ENCODE results near the gene CLN6.
"Not testable (repeated sequence)": the region's sequence is repeated elsewhere in the genome, so short reads cannot be mapped to it uniquely, and the experiment has no call there.

Gene CLN6

DNA sequence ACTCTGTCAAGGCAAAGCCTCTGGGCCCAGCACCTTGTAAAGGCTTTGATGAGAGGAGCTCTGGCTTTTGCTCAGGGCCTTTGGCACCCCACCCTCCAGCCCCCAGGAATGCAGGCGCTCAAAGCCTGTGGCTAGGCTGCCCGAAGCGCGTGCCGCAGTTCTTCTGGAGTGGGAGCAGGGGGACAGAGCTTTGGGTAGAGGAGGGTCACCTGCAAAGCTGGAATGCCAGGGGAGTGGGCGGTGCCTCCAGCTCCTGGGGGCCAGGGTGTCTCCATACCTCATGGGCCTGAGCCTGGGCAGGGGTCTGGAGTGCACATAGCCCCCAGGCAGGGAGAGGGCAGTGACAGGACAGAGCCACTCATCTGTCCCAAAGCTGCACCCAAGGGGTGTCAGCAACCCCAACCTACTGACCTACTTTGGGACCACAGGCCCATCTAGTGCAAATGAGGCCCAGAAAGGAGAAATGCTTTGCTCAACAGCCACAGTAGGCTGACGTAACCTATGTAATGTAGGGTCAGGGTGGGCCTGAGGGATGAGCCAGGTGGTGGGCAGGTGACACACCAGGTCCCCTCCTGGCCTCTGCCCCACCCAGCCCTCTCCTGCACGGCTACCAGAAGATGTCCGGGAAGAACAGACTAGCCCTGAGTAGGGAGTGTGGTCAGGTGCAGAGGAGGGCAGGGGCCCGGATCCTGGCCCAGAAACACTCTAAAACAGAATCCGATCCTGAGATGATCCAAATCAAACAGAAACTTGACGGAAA, 22.2 kb downstream of the CLN6 start:
- no peak for DNase-seq (ENCODE audit: low read depth in 2 of 2)

DNA sequence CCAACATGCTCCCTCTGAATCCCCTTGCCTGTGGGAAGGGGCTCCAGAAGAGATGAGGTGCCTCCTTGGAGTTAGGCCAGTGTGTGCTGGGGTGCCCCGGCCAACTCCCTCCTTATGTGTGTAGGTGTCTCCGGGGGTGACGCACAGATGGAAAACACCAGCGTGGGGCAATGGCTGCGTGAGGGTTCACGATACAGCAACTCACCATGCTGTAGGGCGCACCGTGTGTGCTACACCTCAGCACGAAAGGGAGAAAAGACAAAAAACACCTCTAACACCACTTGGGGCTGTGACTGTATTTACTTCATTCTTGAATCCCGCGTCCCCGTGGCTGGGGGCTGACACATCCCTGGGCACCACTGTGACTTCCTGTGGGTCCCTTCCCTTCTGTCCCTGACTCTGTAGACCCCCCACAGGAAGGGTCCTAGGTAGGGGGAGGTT, 22.8 kb downstream of the CLN6 start:
- no peak for DNase-seq (ENCODE audit: low read depth in 2 of 2)

GRCh38 chr15:68205954-68206539, 23.5 kb downstream of the CLN6 start:
- DNase-seq (ENCODE audit: low read depth in 2 of 2), result no peak

- no peak for DNase-seq (ENCODE audit: low read depth in 2 of 2)
These were observed 24.0 kb downstream of the CLN6 start for GRCh38 chr15:68205558-68205944.

- no peak for DNase-seq (ENCODE audit: low read depth in 2 of 2)
These were observed 24.6 kb downstream of the CLN6 start, which contains the start of gene CALML4 for GRCh38 chr15:68204776-68205557. Gene CALML4, minus strand, starts transcription at chr15:68205332. Its CDS starts 85 bp downstream, at chr15:68205247.

DNA sequence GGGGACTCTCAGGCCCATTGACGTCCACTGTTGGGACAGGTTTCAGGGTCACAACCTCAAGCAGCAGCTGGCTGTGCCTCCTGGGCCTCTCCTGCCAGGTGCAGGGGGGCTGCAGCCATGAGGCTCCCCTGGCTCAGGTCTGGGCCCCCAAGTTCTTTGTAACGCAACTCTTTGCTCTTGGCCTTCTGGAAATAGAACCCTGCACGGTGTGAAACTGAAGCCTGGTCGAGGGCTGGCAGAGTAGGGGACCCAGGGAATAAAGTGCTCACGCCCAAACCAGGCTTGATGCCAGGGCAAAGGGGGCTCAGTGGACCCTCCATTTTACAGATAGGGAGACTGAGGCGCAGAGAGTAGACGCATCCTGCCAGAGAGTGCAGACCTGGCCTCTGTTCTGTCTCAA, 25.2 kb downstream of the CLN6 start:
- no peak for DNase-seq (ENCODE audit: low read depth in 2 of 2)

GRCh38 chr15:68203956-68204355, 25.6 kb downstream of the CLN6 start:
- no peak for DNase-seq (ENCODE audit: low read depth in 2 of 2)

DNA sequence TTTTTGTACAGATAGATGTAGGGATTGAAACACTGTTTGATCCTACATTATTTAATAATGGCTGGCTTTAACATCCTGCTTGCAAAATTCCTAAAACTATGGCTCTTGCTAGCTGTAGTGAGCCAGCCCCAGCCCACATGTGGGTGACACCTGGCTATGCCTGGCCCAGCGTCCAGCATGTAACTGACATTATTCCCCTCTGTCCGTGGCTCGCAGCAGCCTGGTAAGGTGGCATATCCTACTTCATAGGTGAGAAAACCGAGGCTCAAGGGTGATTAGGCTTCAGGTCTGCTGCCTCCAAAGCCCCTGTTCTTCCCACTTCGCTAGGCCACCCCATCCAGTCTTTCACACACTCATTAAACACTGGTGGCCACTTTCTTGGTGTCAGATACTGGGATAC, 26.0 kb downstream of the CLN6 start:
- DNase-seq (ENCODE audit: low read depth in 2 of 2), result no peak

- not testable (repeated sequence) for DNase-seq (ENCODE audit: low read depth in 2 of 2)
These were observed 26.5 kb downstream of the CLN6 start for GRCh38 chr15:68202994-68203393.

DNA sequence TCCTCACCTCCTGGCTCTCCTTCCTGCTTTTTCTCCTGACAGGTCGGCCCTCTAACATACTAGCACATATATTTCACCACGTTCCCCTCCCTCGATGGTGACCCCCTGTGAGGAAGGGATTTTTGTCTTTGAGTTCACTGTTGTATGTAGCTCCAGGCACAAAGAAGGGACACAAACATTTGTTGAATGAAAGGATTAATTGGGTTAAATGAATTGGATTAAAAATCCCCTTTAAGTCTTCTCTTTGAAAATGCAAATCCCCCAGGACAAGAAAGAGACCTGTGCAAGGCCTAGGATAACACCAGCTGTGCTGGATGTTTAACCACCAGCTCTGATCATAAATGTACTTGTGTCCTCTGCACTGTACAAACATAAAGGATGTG, 27.7 kb downstream of the CLN6 start:
- no peak for DNase-seq (ENCODE audit: low read depth in 2 of 2)

DNA sequence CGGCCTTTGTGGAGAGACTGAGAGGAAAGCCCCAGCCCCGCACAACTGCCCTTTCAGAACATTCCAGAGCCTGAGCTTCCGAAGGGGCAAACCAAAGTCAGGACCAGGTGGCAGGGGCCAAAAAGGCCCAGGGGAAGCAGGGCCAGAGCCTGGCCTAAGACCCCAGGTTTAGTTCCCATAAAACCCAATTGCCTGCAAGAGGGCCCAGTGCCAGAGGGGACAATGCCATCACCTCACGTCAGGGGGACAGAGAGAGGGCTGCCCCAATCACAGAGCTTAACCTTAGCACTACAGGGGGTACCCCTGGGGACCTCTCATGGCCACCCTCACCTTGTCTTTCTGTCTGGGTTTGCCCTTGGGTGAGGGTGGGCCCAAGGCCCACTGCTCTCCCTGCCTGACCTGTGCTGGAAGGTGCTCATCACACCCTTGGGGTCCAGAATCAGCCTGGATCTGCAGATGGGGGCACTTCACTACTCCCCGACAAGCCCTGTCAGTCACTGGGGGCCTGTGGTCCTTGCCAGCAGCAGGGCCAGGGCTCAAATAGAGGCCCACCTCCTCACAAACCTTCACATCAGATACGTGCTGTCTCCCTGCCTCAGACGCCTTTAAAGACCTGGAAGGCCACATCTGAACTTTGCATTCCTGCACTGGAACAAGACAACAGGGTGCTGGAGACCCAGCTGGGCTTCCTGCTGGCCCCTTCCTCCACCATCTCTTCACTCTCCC, 28.2 kb downstream of the CLN6 start:
- no peak for DNase-seq (ENCODE audit: low read depth in 2 of 2)

DNA sequence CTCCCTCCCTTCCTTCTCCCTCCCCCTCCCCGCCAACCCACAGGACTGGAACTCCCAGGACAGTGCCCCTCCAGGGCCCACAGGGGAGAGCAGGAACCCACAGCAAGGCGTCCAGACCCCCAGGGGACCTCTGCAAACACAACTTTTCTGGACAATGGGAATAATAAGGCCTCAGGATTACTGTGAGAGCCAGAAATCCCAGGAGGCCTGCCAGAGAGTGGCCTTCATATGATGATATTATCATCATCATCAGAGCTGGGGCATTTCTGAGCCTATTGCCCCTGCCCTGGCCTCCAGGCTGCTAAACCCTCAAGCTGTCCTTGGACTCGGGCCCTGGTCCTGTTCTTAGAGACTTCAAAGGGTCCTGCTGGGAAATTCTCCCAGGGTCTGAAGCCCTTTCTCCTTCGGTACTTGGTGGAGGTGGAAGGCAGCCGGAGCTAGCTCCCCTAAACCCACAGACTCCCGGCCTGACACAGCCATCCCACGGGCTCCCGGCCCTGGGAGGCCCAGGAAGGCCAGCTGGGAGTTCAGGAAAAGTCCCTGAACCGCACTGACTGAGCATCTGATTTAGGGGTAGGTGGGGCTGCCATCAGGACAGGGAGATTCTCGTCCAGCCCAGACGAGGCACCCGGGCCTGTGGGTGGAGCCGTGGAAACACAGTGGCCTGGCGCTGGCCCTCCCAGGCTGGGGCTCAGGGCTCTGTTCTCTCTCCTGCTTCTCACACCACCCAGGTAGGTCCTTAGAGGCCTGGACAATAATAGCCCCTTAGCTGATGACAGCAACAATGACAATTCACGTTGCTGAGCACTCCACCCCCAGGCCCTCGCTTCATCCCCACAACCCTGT, 29.3 kb downstream of the CLN6 start:
- no peak for DNase-seq (ENCODE audit: low read depth in 2 of 2)

DNA sequence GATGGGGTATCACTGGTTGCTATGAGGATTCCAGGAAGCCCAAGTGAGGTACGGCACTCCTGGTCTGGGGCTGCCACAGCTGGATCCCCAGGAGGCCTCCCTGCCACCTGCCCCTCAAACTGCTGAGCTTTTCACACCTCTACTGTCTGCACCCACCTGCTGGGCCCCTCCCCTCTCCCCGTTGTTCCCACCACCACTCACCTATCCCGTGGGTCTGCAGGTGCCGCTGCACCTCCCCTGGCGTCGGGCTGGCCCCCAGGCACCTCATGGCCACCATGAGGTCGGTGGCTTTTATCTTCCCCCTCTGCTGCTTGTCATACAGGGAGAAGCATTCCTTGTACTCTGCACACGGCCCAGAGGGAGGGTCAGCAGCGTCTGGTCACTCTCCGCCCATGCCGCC, 30.2 kb downstream of the CLN6 start:
- no peak for DNase-seq (ENCODE audit: low read depth in 2 of 2)

DNA sequence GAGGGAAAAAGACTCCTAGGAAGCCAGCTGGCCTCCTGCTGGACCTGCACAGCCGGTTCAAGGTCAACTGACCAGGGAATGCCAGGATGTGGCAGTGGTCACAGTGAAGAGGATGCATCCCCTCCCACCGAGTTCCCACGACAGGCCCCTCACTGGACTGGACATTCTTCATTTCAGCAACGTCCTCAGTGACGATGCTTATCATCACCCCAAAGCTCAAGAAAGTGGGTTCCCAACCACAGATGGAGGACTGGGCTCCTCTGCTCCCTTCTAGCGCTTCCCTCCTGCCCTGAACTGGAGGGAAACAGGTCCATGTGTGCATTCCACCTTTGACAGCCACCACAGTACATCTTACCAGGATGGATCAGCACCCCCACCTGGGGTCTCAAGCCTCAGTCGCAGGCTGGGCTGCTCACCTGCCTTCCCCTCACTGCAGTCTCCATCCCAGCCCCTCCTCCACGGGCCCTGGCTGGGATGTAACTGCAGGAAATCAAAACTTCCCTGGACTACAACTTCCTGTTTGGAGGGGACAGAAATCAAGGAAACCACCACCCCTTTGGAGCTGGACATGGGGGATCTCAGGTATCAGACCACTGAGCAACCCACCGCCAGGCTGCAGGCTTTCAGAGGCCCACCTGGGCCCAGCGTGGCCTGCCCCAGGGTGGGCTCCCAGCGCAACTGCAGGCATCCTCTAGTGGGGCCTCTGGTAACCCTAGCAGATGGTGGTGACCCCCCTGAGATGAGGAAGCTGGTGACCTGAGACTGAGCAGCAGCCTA, 31.7 kb downstream of the CLN6 start:
- no peak for DNase-seq (ENCODE audit: low read depth in 2 of 2)

- DNase-seq (ENCODE audit: low read depth in 2 of 2), result no peak
These were observed 32.4 kb downstream of the CLN6 start for GRCh38 chr15:68197170-68197492.

DNA sequence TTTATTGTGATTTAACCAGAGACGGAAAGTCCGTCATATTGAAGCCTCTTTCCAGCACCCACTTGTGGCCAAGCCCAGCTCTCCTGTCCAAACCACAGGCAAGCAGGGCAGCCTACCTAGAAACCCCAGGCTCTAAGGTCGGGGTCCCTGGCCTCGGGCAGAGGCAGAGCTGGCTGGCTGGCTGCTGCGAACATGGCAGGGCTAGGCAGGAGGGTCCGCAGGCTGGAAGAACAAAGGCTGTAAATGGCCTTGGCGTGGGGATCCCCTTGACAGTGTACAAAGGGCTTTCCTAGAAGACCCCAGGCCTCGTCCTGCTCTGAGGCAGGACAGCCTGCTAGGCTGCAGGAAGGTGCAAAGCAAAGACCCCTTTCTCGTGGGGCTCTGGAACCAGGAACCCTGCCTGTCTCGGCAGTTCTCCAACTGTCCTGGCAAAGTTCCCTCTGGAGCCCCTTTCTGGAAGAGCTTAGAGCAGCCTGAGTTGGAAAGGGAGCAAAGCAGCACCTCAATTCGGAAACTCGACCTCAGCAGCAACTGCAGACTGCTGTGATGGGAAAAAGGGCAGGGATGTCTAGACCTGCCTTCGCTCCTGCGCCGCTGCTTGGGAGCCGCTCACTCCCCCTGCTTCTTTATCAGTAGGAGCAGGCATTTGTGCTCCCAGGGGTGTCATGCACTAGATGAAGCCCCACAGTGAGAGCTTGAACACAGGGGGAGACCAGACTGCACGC, 32.9 kb downstream of the CLN6 start:
- no peak for DNase-seq (ENCODE audit: low read depth in 2 of 2)

DNA sequence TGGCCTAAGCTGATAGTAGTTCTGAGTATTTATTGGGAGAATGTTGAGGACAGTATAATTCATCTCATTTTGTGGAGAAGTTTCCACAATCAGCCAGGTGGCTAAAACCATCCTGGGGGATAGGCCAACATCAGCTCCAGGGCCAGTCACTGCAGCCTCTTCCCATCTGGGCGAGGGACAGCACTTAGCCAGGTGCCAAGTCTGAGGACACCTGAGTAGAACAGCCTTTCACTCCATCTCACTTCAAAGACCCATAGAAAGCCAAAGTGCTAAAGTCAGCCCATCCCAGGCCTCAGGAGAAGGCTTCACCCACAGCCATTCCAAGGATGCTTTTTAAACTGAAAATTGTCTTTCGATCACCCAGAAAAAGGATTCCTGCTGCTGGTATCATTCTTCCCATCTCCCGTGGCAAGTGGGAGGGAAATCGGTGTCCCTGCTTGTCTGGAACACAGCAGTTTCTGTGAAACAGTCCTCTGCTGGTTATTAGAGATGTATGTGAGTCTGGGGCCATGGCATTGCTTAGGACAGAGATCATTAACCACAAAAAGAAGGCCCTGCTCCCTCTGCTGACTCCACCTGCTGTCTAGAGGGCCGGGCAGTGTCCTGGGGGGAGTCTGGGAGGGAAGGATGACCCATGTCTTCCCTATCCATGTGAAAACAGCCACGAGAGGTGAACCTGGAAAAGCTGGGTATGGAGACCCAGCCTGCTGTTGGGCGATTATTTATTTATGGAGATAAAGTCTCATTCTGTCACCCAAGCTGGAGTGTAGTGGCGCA, 34.0 kb downstream of the CLN6 start:
- no peak for DNase-seq (ENCODE audit: low read depth in 2 of 2)

GRCh38 chr15:68192804-68193486, 36.6 kb downstream of the CLN6 start:
- no peak for DNase-seq (ENCODE audit: low read depth in 2 of 2)

GRCh38 chr15:68192117-68192516, 37.4 kb downstream of the CLN6 start:
- DNase-seq (ENCODE audit: low read depth in 2 of 2), result no peak
